ENCODE data around the gene MZT1.

DNA sequence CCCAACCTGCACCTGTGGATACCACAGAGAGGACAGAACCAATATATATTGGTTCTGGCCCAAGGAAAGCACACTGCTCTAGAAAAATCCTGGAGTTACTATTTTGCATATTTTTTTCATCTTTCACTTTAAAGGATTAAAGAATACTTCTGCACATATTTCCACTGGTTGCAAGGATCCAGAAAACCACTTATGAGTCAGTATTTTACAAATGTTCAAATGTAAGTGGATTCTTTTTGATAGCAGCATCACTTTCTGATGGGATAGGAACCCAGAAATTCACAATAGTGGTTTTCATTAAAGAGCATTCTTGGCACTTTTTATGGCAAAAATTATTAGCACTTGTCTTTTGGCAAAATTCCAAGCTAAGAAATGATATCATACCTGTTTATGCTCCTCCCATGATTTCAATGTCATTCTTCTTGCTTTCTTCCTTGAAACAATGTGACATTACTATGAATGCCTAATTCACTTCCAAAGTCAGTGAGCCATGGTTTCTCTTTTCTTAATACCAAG lies 38.2 kb downstream of the MZT1 start:
- TF ChIP-seq, protein P1, sequence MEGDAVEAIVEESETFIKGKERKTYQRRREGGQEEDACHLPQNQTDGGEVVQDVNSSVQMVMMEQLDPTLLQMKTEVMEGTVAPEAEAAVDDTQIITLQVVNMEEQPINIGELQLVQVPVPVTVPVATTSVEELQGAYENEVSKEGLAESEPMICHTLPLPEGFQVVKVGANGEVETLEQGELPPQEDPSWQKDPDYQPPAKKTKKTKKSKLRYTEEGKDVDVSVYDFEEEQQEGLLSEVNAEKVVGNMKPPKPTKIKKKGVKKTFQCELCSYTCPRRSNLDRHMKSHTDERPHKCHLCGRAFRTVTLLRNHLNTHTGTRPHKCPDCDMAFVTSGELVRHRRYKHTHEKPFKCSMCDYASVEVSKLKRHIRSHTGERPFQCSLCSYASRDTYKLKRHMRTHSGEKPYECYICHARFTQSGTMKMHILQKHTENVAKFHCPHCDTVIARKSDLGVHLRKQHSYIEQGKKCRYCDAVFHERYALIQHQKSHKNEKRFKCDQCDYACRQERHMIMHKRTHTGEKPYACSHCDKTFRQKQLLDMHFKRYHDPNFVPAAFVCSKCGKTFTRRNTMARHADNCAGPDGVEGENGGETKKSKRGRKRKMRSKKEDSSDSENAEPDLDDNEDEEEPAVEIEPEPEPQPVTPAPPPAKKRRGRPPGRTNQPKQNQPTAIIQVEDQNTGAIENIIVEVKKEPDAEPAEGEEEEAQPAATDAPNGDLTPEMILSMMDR (conservative IDR thresholded peaks at IDR 0.05; ENCODE audit: low read depth, low read length), result no peak
- no peak for TF ChIP-seq EZH2 (IDR thresholded peaks at IDR 0.05; ENCODE audit: borderline replicate concordance, low read depth, low read length, poor library complexity, severe bottlenecking)

All from A673 (cell line).